GM19467 (cell line): Measurements from ENCODE around the gene TMEM42.

ENCODE experiments used
- ATAC-seq: cut with Tn5 transposase; IDR thresholded peaks from one replicate; pipeline ENCODE4 v1.9.1; 2021; ENCODE audit warnings: mild to moderate bottlenecking, moderate library complexity; ENCODE audit not compliant: unreplicated experiment

The TMEM42 gene

GRCh38 chr3:44870375-44871061 lies 8.8 kb downstream of the TMEM42 start:
- ATAC-seq, result no peak

- ATAC-seq, result no peak
These were observed 12.6 kb downstream of the TMEM42 start, which contains the start of gene TGM4 for GRCh38 chr3:44874308-44874707. TSS of gene TGM4 (plus strand) at chr3:44874608. CDS start at chr3:44874679, 71 bp downstream.

GRCh38 chr3:44875596-44875995 lies 13.9 kb downstream of the TMEM42 start:
- no peak for ATAC-seq

- ATAC-seq, result no peak
These were observed 15.6 kb downstream of the TMEM42 start for GRCh38 chr3:44877333-44877732.

- ATAC-seq, result no peak
These were observed 18.6 kb downstream of the TMEM42 start for GRCh38 chr3:44880284-44880683.

GRCh38 chr3:44883213-44883955 lies 21.7 kb downstream of the TMEM42 start:
- ATAC-seq, result no peak

- ATAC-seq, result no peak
These were observed 22.3 kb downstream of the TMEM42 start for GRCh38 chr3:44883999-44884431.

- no peak for ATAC-seq
These were observed 23.9 kb downstream of the TMEM42 start for GRCh38 chr3:44885618-44886017.

GRCh38 chr3:44886561-44886960 lies 24.8 kb downstream of the TMEM42 start:
- ATAC-seq, result no peak

- no peak for ATAC-seq
These were observed 25.4 kb downstream of the TMEM42 start for GRCh38 chr3:44887101-44887500.

GRCh38 chr3:44890258-44890657 lies 28.5 kb downstream of the TMEM42 start:
- no peak for ATAC-seq

GRCh38 chr3:44890852-44891251 lies 29.1 kb downstream of the TMEM42 start:
- no peak for ATAC-seq

GRCh38 chr3:44892689-44893088 lies 31.0 kb downstream of the TMEM42 start:
- ATAC-seq, result no peak

- no peak for ATAC-seq
These were observed 31.4 kb downstream of the TMEM42 start for GRCh38 chr3:44893097-44893496.

- no peak for ATAC-seq
These were observed 32.8 kb downstream of the TMEM42 start for GRCh38 chr3:44894485-44894884.

GRCh38 chr3:44896440-44896839 lies 34.7 kb downstream of the TMEM42 start:
- ATAC-seq, result no peak

GRCh38 chr3:44899683-44900367 lies 38.1 kb downstream of the TMEM42 start:
- ATAC-seq, result no peak

GRCh38 chr3:44902628-44903027 lies 40.9 kb downstream of the TMEM42 start:
- ATAC-seq, result no peak

- ATAC-seq, result no peak
These were observed 41.6 kb downstream of the TMEM42 start for GRCh38 chr3:44903314-44903713.

- no peak for ATAC-seq
These were observed 42.0 kb downstream of the TMEM42 start for GRCh38 chr3:44903751-44904150.

- ATAC-seq, result no peak
These were observed 43.9 kb downstream of the TMEM42 start for GRCh38 chr3:44905446-44906157.
